ENCODE data around the gene ACOT9. TPM values are rescaled to one million over a fixed set of nuclear protein-coding genes. Genes with fewer than 3 reads are reported as not detected.

ACOT9 gene
- total and polyA plus RNA-seq, 10 of the 15 experiments (the other 5 are each of a cell fraction or from before 2014, with no cell fraction given) = 17.4 to 42.5 (median 23.3) TPM

DNA sequence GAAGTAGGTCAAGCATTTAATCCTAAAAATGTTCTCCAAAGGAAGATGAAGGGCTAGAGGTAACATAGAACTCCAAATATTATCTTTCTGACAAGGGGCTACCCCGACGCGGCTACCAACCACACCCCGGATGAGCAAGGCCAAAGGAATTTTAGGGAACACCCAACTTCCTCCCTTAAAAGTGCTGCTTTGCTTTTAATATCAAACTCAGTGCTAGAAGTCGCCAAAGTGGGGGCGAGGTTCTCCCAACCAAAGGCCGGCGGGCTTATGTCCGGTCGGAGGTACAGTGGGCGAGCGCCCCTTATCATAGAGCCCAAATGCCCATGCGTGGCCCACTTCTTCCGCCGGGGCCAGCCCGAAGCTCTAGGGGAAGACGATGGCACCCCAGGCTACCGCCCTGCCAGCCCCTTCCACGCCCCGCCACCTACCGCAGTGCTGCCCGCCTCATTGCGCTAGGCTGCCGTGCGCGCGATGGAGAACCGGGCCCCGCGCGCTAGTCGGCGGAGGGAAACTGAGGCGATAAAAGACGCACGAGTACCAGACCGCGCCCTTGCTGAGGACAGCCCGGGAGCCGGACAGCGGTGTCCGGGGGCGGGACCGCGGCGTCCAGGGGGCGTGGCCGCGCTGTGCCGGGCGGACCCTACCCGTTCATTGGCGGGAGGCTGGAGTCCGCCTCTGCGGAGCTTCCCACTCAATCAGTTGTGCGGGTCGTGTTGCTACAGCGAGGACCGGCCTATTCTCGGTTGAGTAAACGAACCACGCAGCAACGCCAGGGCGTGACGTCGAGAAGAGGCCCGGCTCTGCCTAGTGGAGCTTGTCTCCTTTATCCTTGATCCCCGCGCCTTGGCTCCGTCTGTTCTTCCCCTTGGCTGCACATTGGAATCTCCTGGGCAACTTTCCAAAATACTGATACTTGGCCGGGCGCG, at the start of gene ACOT9 (continued):
- TF ChIP-seq NR2F1 (conservative IDR thresholded peaks at IDR 0.05) (peak; percentile 45; the same call in 1 of the 2 replicates), POLR2A (IDR thresholded peaks at IDR 0.05; ENCODE audit: low read depth, low read length) (peak; percentile 60; the same call in 1 of the 2 replicates), ZNF207 (IDR thresholded peaks at IDR 0.05; ENCODE audit: borderline replicate concordance) (no peak), EGR1 (IDR thresholded peaks at IDR 0.05; ENCODE audit: borderline replicate concordance in 1 of 2, low read depth in 2 of 2, low read length in 2 of 2) (peak in 1 of 2 experiments; percentile 11; a peak in 1 of 3 replicates), HDGF (IDR thresholded peaks at IDR 0.05) (0 out of 2 replicates have a peak, but pooled peaks have one; percentile 41), ESRRA (IDR thresholded peaks at IDR 0.05; ENCODE audit: low read length) (no peak), SRF (IDR thresholded peaks at IDR 0.05; ENCODE audit: low read depth in 2 of 2, low read length in 2 of 2) (no peak), GATAD2B (conservative IDR thresholded peaks at IDR 0.05; ENCODE audit: low read depth) (0 out of 2 replicates have a peak, but pooled peaks have one; percentile 25), ETV6 (conservative IDR thresholded peaks at IDR 0.05 in 1 of 2, IDR thresholded peaks at IDR 0.05 in 1 of 2; ENCODE audit: borderline replicate concordance in 1 of 2, low read depth in 1 of 2) (no peak), CREB1 (IDR thresholded peaks at IDR 0.05; ENCODE audit: low read depth) (peak; percentile 83), DPF2 (IDR thresholded peaks at IDR 0.05) (0 out of 2 replicates have a peak, but pooled peaks have one; percentile 24), ATF7 (IDR thresholded peaks at IDR 0.05; ENCODE audit: low read depth) (peak; percentile 33; the same call in 1 of the 2 replicates), IKZF1 (conservative IDR thresholded peaks at IDR 0.05) (peak; percentile 73), POLR2AphosphoS2 (IDR thresholded peaks at IDR 0.05; ENCODE audit: low read depth, low read length) (no peak), EED (IDR thresholded peaks at IDR 0.05; ENCODE audit: low read depth) (0 out of 2 replicates have a peak, but pooled peaks have one; percentile 27), RUNX3 (IDR thresholded peaks at IDR 0.05; ENCODE audit: low read length) (0 out of 2 replicates have a peak, but pooled peaks have one; percentile 7), WRNIP1 (IDR thresholded peaks at IDR 0.05; ENCODE audit: borderline replicate concordance, low read depth, low read length) (no peak), YY1 (IDR thresholded peaks at IDR 0.05; ENCODE audit: low read depth, low read length) (0 out of 2 replicates have a peak, but pooled peaks have one; percentile 11), SPI1 (IDR thresholded peaks at IDR 0.05; ENCODE audit: borderline replicate concordance, insufficient read depth, low read depth, low read length) (peak; percentile 21; the same call in 1 of the 2 replicates), PAX5 (IDR thresholded peaks at IDR 0.05; ENCODE audit: borderline replicate concordance, low read depth, low read length) (peak; percentile 49; the same call in 1 of the 2 replicates)
- TF ChIP-seq, protein P1, sequence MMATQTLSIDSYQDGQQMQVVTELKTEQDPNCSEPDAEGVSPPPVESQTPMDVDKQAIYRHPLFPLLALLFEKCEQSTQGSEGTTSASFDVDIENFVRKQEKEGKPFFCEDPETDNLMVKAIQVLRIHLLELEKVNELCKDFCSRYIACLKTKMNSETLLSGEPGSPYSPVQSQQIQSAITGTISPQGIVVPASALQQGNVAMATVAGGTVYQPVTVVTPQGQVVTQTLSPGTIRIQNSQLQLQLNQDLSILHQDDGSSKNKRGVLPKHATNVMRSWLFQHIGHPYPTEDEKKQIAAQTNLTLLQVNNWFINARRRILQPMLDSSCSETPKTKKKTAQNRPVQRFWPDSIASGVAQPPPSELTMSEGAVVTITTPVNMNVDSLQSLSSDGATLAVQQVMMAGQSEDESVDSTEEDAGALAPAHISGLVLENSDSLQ (IDR thresholded peaks at IDR 0.05) = peak; percentile 24; the same call in 1 of the 2 replicates

Data from GM12878 (cell line).